A549 (cell line): Measurements from ENCODE around the gene ENTHD1.

ENCODE experiments used
- CTCF ChIP-seq: fragments of >200 bp; sonication (Bioruptor Twin); formaldehyde crosslinking; IDR thresholded peaks from 3 replicates; pipeline ENCODE4 v1.5.1; 2016
- ELK1 ChIP-seq: fragments of 150-350 bp; IDR thresholded peaks from 2 replicates; pipeline ENCODE4 v1.6.1; 2014; ENCODE audit warnings: low read depth, mild to moderate bottlenecking, low read length
- ESRRA ChIP-seq: fragments of 150-350 bp; IDR thresholded peaks from 2 replicates; pipeline ENCODE4 v1.6.1; 2014; ENCODE audit warnings: mild to moderate bottlenecking, low read length, borderline replicate concordance
- RAD21 ChIP-seq, 2 experiments: fragments of >200 bp in 1 of 2; sonication (Bioruptor Twin) in 1 of 2; formaldehyde crosslinking in 1 of 2; IDR thresholded peaks in 1 of 2; conservative IDR thresholded peaks in 1 of 2; 2 replicates in 1 of 2; 3 replicates in 1 of 2; pipeline ENCODE4 v1.6.1; 2012 to 2018; ENCODE audit warnings: inconsistent platforms in 1 of 2
- RFX5 ChIP-seq: fragments of 450-650 bp; IDR thresholded peaks from 2 replicates; pipeline ENCODE4 v1.7.1; 2014; ENCODE audit warnings: antibody characterized with exemption, mild to moderate bottlenecking, moderate library complexity
- SMC3 ChIP-seq: fragments of >200 bp; sonication (Bioruptor Twin); formaldehyde crosslinking; IDR thresholded peaks from 3 replicates; pipeline ENCODE4 v1.6.1; 2018; ENCODE audit warnings: inconsistent platforms
- SREBF2 ChIP-seq: fragments of 450-650 bp; IDR thresholded peaks from 2 replicates; pipeline ENCODE4 v1.6.1; 2014; ENCODE audit warnings: mild to moderate bottlenecking, moderate library complexity
- TF ChIP-seq, protein P1 (sequence below): fragments of >200 bp; sonication (Bioruptor Twin); formaldehyde crosslinking; IDR thresholded peaks from 2 replicates; pipeline ENCODE4 v1.6.1; 2016

DNA sequence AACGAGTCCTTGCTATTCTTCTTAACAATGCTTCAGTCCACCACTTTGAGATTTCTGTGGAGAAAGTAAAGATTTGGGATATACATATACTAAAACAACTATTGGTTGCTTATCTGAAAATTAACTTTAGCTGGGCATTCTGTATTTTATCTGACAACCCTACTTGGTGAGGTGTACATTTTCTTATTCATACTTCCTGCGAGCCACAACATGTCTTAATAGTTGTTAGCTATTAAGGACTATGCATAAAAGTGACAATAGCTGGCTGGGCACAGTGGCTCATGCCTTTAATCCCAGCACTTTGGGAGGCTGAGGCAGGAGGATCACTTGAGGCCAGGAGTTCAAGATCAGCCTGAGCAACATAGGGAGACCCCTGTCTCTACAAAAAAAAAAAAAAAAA lies 38.6 kb upstream of the ENTHD1 start:
- TF ChIP-seq CTCF (no peak), RFX5 (no peak), RAD21 (conservative IDR thresholded peaks at IDR 0.05 in 1 of 2, IDR thresholded peaks at IDR 0.05 in 1 of 2) (no peak), ESRRA (no peak), SMC3 (no peak), ELK1 (no peak), SREBF2 (no peak)
- TF ChIP-seq, protein P1, sequence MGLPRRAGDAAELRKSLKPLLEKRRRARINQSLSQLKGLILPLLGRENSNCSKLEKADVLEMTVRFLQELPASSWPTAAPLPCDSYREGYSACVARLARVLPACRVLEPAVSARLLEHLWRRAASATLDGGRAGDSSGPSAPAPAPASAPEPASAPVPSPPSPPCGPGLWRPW = no peak
